Measurements from ENCODE around the gene UROC1. TPM values are rescaled to one million over a fixed set of nuclear protein-coding genes. Genes with fewer than 3 reads are reported as not detected.
A peak's percentile ranks its signal among the peaks of the same experiment; 100 is the strongest.

Gene UROC1
- total and polyA plus RNA-seq, 2 of the 13 experiments (the other 11 are each of a cell fraction or from before 2014, with no cell fraction given) = 0.71 to 1.3 TPM

- TF ChIP-seq MAZ (IDR thresholded peaks at IDR 0.05; ENCODE audit: borderline replicate concordance, low read depth, low read length) (no peak), MAZ (CRISPR knock-in tag; IDR thresholded peaks at IDR 0.05; ENCODE audit: low read depth) (peak; percentile 45; the same call in 1 of the 2 replicates), NFYC (CRISPR knock-in tag; IDR thresholded peaks at IDR 0.05) (no peak), PCBP2 (optimal IDR thresholded peaks at IDR 0.05; ENCODE audit: low read depth, low read length, poor library complexity, severe bottlenecking) (no peak), TAF15 (IDR thresholded peaks at IDR 0.05; ENCODE audit: low read depth, low read length, poor library complexity, severe bottlenecking) (no peak), ZFP90 (CRISPR knock-in tag; IDR thresholded peaks at IDR 0.05; ENCODE audit: borderline replicate concordance) (no peak), KLF16 (CRISPR knock-in tag; IDR thresholded peaks at IDR 0.05) (no peak), KLF15 (CRISPR knock-in tag; IDR thresholded peaks at IDR 0.05; ENCODE audit: borderline replicate concordance) (no peak), USF2 (IDR thresholded peaks at IDR 0.05; ENCODE audit: low read depth, low read length) (no peak), USF2 (CRISPR knock-in tag; IDR thresholded peaks at IDR 0.05; ENCODE audit: borderline replicate concordance) (no peak), NPAS2 (CRISPR knock-in tag; IDR thresholded peaks at IDR 0.05; ENCODE audit: borderline replicate concordance) (no peak), POLR2AphosphoS2 (IDR thresholded peaks at IDR 0.05; ENCODE audit: low read depth, low read length) (no peak), ZNF713 (CRISPR knock-in tag; IDR thresholded peaks at IDR 0.05) (no peak), ZNF121 (CRISPR knock-in tag; IDR thresholded peaks at IDR 0.05) (0 out of 2 replicates have a peak, but pooled peaks have one; percentile 31), HNRNPL (IDR thresholded peaks at IDR 0.05; ENCODE audit: low read depth, low read length) (no peak), XBP1 (CRISPR knock-in tag; IDR thresholded peaks at IDR 0.05) (no peak), RBM39 (IDR thresholded peaks at IDR 0.05; ENCODE audit: low read depth, low read length, poor library complexity, severe bottlenecking) (peak; percentile 6), ZNF790 (CRISPR knock-in tag; IDR thresholded peaks at IDR 0.05; ENCODE audit: borderline replicate concordance) (no peak), MEIS2 (CRISPR knock-in tag; IDR thresholded peaks at IDR 0.05) (0 out of 2 replicates have a peak, but pooled peaks have one; percentile 13), TFDP1 (CRISPR knock-in tag; IDR thresholded peaks at IDR 0.05; ENCODE audit: borderline replicate concordance) (no peak), FOXC1 (CRISPR knock-in tag; IDR thresholded peaks at IDR 0.05; ENCODE audit: borderline replicate concordance) (no peak), ZNF766 (CRISPR knock-in tag; IDR thresholded peaks at IDR 0.05; ENCODE audit: borderline replicate concordance) (no peak), SP5 (CRISPR knock-in tag; IDR thresholded peaks at IDR 0.05; ENCODE audit: borderline replicate concordance, low read depth) (peak; percentile 20; the same call in 1 of the 2 replicates), YEATS4 (CRISPR knock-in tag; IDR thresholded peaks at IDR 0.05; ENCODE audit: borderline replicate concordance) (no peak), ZNF703 (CRISPR knock-in tag; IDR thresholded peaks at IDR 0.05; ENCODE audit: borderline replicate concordance) (no peak)
- TF ChIP-seq, protein P1, sequence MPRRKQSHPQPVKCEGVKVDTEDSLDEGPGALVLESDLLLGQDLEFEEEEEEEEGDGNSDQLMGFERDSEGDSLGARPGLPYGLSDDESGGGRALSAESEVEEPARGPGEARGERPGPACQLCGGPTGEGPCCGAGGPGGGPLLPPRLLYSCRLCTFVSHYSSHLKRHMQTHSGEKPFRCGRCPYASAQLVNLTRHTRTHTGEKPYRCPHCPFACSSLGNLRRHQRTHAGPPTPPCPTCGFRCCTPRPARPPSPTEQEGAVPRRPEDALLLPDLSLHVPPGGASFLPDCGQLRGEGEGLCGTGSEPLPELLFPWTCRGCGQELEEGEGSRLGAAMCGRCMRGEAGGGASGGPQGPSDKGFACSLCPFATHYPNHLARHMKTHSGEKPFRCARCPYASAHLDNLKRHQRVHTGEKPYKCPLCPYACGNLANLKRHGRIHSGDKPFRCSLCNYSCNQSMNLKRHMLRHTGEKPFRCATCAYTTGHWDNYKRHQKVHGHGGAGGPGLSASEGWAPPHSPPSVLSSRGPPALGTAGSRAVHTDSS (CRISPR knock-in tag; conservative IDR thresholded peaks at IDR 0.05) = no peak
Measured at GRCh38 chr3:126525091-126525852, 7.7 kb upstream of the UROC1 start (continued).
